Fibroblast of villous mesenchyme (primary cell): ENCODE data around the gene MYO7B. TPM values are rescaled to one million over a fixed set of nuclear protein-coding genes. Genes with fewer than 3 reads are reported as not detected.

Experiments
- DNase-seq: peaks from one replicate; pipeline ENCODE4 v3.0.0-alpha.2; 2010; ENCODE audit warnings: low read depth
- H3K4me3 ChIP-seq: 2 replicates; pipeline ENCODE4 v1.5.1; 2011; ENCODE audit warnings: low read depth, mild to moderate bottlenecking, low read length
- CTCF ChIP-seq: IDR thresholded peaks from 2 replicates; pipeline ENCODE4 v1.5.1; 2012; ENCODE audit warnings: low read depth, mild to moderate bottlenecking, low read length; ENCODE audit not compliant: insufficient read depth
- total RNA-seq: library from RNA; depleted of rRNA; stranded (reverse); fragments of >200 nt; gene quantifications from 2 replicates; pipeline ENCODE4 v1.2.3, GENCODE V29; 2012

The MYO7B gene
- total RNA-seq, 1 donor, result 0.86 TPM

GRCh38 chr2:127627740-127628571 is 92.5 kb downstream of the MYO7B start:
- TF ChIP-seq CTCF, result no peak
- H3K4me3 ChIP-seq, result no peak overlapping the region
- DNase-seq, result no peak

GRCh38 chr2:127628767-127629614 is 93.5 kb downstream of the MYO7B start:
- H3K4me3 ChIP-seq, result no peak overlapping the region
- DNase-seq, result no peak
- TF ChIP-seq CTCF, result no peak

GRCh38 chr2:127629637-127630036 is 94.2 kb downstream of the MYO7B start:
- no peak for TF ChIP-seq CTCF
- DNase-seq, result no peak
- no peak overlapping the region for H3K4me3 ChIP-seq

GRCh38 chr2:127630096-127630863 is 94.8 kb downstream of the MYO7B start:
- H3K4me3 ChIP-seq, result no peak overlapping the region
- TF ChIP-seq CTCF, result no peak
- DNase-seq, result no peak

GRCh38 chr2:127630864-127631540 is 95.5 kb downstream of the MYO7B start:
- H3K4me3 ChIP-seq, result no peak overlapping the region
- no peak for TF ChIP-seq CTCF
- DNase-seq, result no peak

GRCh38 chr2:127631541-127631996 is 96.1 kb downstream of the MYO7B start:
- no peak for TF ChIP-seq CTCF
- H3K4me3 ChIP-seq, result no peak overlapping the region
- no peak for DNase-seq
